ENCODE measurements around the gene ARMH4. TPM values are rescaled to one million over a fixed set of nuclear protein-coding genes. Genes with fewer than 3 reads are reported as not detected.

ARMH4 gene
- total and polyA plus RNA-seq, 4 donors = 0.38 to 3.2 (median 0.54) TPM

- H3K4me1 ChIP-seq (ENCODE audit: control insufficient read depth in 4 of 4, insufficient read depth in 4 of 4, low read length in 3 of 4) = no peaks in the 10 kb centered on the region
Measured at GRCh38 chr14:57974896-57975295, 177.1 kb downstream of the ARMH4 start.

More at GRCh38 chr14:57974896-57975295, 177.1 kb downstream of the ARMH4 start:
- 54% methylated on average over 1 of the region's 1 CpG for WGBS
- peaks cover 0 to 3% (median 0%) of the 10 kb centered on the region in 4 donors for H3K27me3 ChIP-seq (ENCODE audit: control insufficient read depth in 4 of 4, insufficient read depth in 4 of 4, low read length in 3 of 4)
- DNase-seq (ENCODE audit: low spot score) = no peak
- no peaks in the 10 kb centered on the region for H3K36me3 ChIP-seq (ENCODE audit: control insufficient read depth in 4 of 4, insufficient read depth in 3 of 4, low read depth in 1 of 4, low read length in 3 of 4)
- H3K9ac ChIP-seq (ENCODE audit: low read depth in 1 of 2, low read length in 2 of 2) = no peak overlapping the region
- no peaks in the 10 kb centered on the region for H3K9me3 ChIP-seq (ENCODE audit: control insufficient read depth in 4 of 4, low read length in 3 of 4)
- H3K4me3 ChIP-seq (ENCODE audit: low read depth in 1 of 3, low read length in 3 of 3) = no peak overlapping the region
- no peak overlapping the region for H3K27ac ChIP-seq (ENCODE audit: low read depth in 1 of 2, low read length in 2 of 2)
- TF ChIP-seq JUND (IDR thresholded peaks at IDR 0.05) (no peak), FOXA2 (IDR thresholded peaks at IDR 0.05) (no peak), REST (IDR thresholded peaks at IDR 0.05) (no peak), CTCF (IDR thresholded peaks at IDR 0.05; ENCODE audit: low read depth, low read length, missing input control) (no peak), FOXA1 (IDR thresholded peaks at IDR 0.05) (no peak), ZBTB33 (IDR thresholded peaks at IDR 0.05) (no peak), MAX (IDR thresholded peaks at IDR 0.05) (no peak), GABPA (IDR thresholded peaks at IDR 0.05 in 1 of 2, conservative IDR thresholded peaks at IDR 0.05 in 1 of 2) (no peak), TAF1 (conservative IDR thresholded peaks at IDR 0.05) (no peak), RXRA (IDR thresholded peaks at IDR 0.05) (no peak), EGR1 (IDR thresholded peaks at IDR 0.05; ENCODE audit: low read depth in 2 of 2) (no peak), RAD21 (IDR thresholded peaks at IDR 0.05) (no peak), HNF4A (conservative IDR thresholded peaks at IDR 0.05) (no peak), SP1 (IDR thresholded peaks at IDR 0.05) (no peak), NR2F2 (IDR thresholded peaks at IDR 0.05) (no peak), YY1 (IDR thresholded peaks at IDR 0.05) (no peak), ATF3 (IDR thresholded peaks at IDR 0.05) (no peak), HNF4G (IDR thresholded peaks at IDR 0.05) (no peak)

Measured in liver (tissue), 9 donors.